SJSA1 (cell line): ENCODE results near the gene C10orf62. TPM values are rescaled to one million over a fixed set of nuclear protein-coding genes. Genes with fewer than 3 reads are reported as not detected.
A peak's percentile ranks its signal among the peaks of the same experiment; 100 is the strongest.
"Not testable (repeated sequence)": the region's sequence is repeated elsewhere in the genome, so short reads cannot be mapped to it uniquely, and the experiment has no call there.

Source experiments
- DNase-seq, 2 experiments: peaks; one replicate each; pipeline ENCODE4 v3.0.0-alpha.2; 2015 to 2020; ENCODE audit warnings: low spot score in 2 of 2, low read depth in 1 of 2
- H3K27ac ChIP-seq: fragments of 250-450 bp; sonication (Bioruptor Pico); 2 replicates; pipeline ENCODE4 v1.5.1; 2020; ENCODE audit warnings: mild to moderate bottlenecking, moderate library complexity
- H3K27me3 ChIP-seq: fragments of 250-450 bp; sonication (Bioruptor Pico); replicated peaks from 2 replicates; pipeline ENCODE4 v1.5.1; 2020; ENCODE audit warnings: mild to moderate bottlenecking, moderate library complexity
- H3K36me3 ChIP-seq: fragments of 250-450 bp; sonication (Bioruptor Pico); 2 replicates; pipeline ENCODE4 v1.5.1; 2020; ENCODE audit warnings: mild to moderate bottlenecking
- H3K4me1 ChIP-seq: fragments of 250-450 bp; sonication (Bioruptor Pico); replicated peaks from 2 replicates; pipeline ENCODE4 v1.6.1; 2021; ENCODE audit warnings: mild to moderate bottlenecking
- H3K4me3 ChIP-seq: fragments of 250-450 bp; sonication (Bioruptor Pico); 2 replicates; pipeline ENCODE4 v1.5.1; 2020; ENCODE audit warnings: mild to moderate bottlenecking
- H3K9me3 ChIP-seq: fragments of 250-450 bp; sonication (Bioruptor Pico); replicated peaks from 2 replicates; pipeline ENCODE4 v1.5.1; 2020; ENCODE audit warnings: mild to moderate bottlenecking
- total RNA-seq: library from RNA; depleted of rRNA; stranded (reverse); fragments of >200 nt; shearing (Covaris generic); gene quantifications from 2 replicates; pipeline ENCODE4 v1.2.3, GENCODE V29; 2014; rRNA removed

The C10orf62 gene
- total RNA-seq, 1 experiment from 2014 or later, result not detected

- H3K4me1 ChIP-seq, H3K27ac ChIP-seq, H3K27me3 ChIP-seq, DNase-seq, H3K9me3 ChIP-seq, H3K4me3 ChIP-seq: not testable (repeated sequence)
- peaks cover 13% of the 10 kb centered on the region for H3K36me3 ChIP-seq
These were observed 49.6 kb downstream of the C10orf62 start for GRCh38 chr10:97639090-97639489.

GRCh38 chr10:97640174-97640867, 50.8 kb downstream of the C10orf62 start, which contains the start of gene PI4K2A:
TSS of gene PI4K2A (plus strand) at chr10:97640671. CDS start at chr10:97640743, 72 bp downstream.
- peaks cover 24% of the 10 kb centered on the region for H3K36me3 ChIP-seq
- DNase-seq, result peak; percentile 96 to 99
- H3K4me1 ChIP-seq, result peaks cover 5% of the 10 kb centered on the region; the same call in 1 of the 2 replicates
- no peaks in the 10 kb centered on the region for H3K9me3 ChIP-seq
- H3K4me3 ChIP-seq, result peak within 1 kb of the TSS; percentile 85
- H3K27ac ChIP-seq, result no peak within 1 kb of the TSS; the same call in 1 of the 2 replicates
- no peaks in the 10 kb centered on the region for H3K27me3 ChIP-seq

Other genes with a start within 250 kb of the C10orf62 start
- 25.1 and 26.4 TPM in 2 replicates for gene RRP12, start 188.4 kb upstream of the C10orf62 start, total RNA-seq
- gene PGAM1, start 163.5 kb upstream of the C10orf62 start, total RNA-seq, result 475 and 591 TPM in 2 replicates
- gene EXOSC1, start 143.7 kb upstream of the C10orf62 start, total RNA-seq, result 59.1 and 60.1 TPM in 2 replicates
- 50.1 and 57.7 TPM in 2 replicates for gene ZDHHC16, start 143.5 kb upstream of the C10orf62 start, total RNA-seq
- gene MMS19, start 91.3 kb upstream of the C10orf62 start, total RNA-seq, result 60.5 and 71.3 TPM in 2 replicates
- 14.8 and 15.8 TPM in 2 replicates for gene UBTD1, start 90.8 kb upstream of the C10orf62 start, total RNA-seq
- 0.22 TPM in 1 of 2 replicates, not detected in the other for gene ANKRD2, start 16.9 kb upstream of the C10orf62 start, total RNA-seq
- 0.21 TPM in 1 of 2 replicates, not detected in the other for gene HOGA1, start 5.3 kb upstream of the C10orf62 start, total RNA-seq
- 4.4 and 6.8 TPM in 2 replicates for gene MORN4, start 43.8 kb downstream of the C10orf62 start, total RNA-seq
- gene PI4K2A, start 51.0 kb downstream of the C10orf62 start, total RNA-seq, result 14.9 and 19.6 TPM in 2 replicates
- gene AVPI1, start 97.5 kb downstream of the C10orf62 start, total RNA-seq, result 4.3 and 8.6 TPM in 2 replicates
- 30.7 and 36.5 TPM in 2 replicates for gene MARVELD1, start 124.0 kb downstream of the C10orf62 start, total RNA-seq
- gene ZFYVE27, start 147.4 kb downstream of the C10orf62 start, total RNA-seq, result 20.8 and 20.9 TPM in 2 replicates
- not detected in 2 replicates for gene SFRP5, start 182.3 kb downstream of the C10orf62 start, total RNA-seq